Suppressor macrophage (primary cell): ENCODE results near the gene NR4A1.

Source experiments
- DNase-seq, 4 experiments: peaks; one replicate each; pipeline ENCODE4 v3.0.0-alpha.2; 2020 to 2022

NR4A1 gene

DNA sequence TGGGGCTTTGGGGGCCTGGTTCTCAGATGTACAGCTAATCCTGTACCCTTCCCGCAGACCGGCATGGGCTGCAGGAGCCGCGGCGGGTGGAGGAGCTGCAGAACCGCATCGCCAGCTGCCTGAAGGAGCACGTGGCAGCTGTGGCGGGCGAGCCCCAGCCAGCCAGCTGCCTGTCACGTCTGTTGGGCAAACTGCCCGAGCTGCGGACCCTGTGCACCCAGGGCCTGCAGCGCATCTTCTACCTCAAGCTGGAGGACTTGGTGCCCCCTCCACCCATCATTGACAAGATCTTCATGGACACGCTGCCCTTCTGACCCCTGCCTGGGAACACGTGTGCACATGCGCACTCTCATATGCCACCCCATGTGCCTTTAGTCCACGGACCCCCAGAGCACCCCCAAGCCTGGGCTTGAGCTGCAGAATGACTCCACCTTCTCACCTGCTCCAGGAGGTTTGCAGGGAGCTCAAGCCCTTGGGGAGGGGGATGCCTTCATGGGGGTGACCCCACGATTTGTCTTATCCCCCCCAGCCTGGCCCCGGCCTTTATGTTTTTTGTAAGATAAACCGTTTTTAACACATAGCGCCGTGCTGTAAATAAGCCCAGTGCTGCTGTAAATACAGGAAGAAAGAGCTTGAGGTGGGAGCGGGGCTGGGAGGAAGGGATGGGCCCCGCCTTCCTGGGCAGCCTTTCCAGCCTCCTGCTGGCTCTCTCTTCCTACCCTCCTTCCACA, 7.6 kb downstream of the NR4A1 start:
- no peak for DNase-seq

DNA sequence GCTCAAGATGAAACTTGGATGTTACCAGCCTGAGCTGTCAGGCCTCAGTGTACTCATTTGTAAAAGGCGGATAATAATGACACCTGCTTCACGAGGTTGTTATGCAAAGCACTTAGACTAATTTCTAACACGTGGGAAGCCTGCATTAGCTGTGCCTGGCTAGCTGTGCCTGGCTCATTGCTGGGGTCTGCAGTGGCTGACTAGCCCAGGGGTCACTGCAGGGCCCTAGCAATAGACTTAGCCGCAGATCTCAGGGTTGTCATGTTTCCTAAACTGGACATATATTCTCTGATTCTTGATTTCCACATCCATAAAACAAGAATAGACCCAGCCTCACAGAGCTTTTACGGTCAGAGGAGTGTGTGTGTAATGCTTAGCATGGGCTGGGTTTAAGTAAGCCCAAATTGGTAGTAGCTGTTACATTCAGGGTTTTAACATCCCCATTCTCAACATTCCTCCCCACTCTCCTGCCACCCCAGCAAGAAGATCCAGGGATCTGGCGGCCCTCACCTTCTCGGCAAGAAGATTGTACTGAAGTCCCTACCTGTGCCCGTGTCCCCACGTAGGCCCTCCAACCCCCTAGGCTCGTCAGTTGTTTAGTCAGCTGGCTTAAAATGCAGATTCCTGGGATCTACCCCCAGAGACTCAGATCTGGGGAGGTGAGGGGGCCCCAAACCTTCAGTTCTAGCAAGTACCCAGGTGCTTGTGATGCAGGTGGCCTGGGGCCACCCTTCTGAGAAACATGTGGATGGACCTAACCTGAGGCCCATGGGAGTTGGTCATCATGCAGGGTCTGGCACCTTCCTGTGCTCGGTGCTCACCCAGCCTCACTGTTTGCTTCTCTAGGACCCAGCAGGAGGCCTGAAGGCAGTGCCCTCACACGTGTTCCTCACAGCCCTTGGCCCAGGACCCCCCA, 8.6 kb downstream of the NR4A1 start:
- DNase-seq: peak in 1 of 4 experiments; percentile 21

DNA sequence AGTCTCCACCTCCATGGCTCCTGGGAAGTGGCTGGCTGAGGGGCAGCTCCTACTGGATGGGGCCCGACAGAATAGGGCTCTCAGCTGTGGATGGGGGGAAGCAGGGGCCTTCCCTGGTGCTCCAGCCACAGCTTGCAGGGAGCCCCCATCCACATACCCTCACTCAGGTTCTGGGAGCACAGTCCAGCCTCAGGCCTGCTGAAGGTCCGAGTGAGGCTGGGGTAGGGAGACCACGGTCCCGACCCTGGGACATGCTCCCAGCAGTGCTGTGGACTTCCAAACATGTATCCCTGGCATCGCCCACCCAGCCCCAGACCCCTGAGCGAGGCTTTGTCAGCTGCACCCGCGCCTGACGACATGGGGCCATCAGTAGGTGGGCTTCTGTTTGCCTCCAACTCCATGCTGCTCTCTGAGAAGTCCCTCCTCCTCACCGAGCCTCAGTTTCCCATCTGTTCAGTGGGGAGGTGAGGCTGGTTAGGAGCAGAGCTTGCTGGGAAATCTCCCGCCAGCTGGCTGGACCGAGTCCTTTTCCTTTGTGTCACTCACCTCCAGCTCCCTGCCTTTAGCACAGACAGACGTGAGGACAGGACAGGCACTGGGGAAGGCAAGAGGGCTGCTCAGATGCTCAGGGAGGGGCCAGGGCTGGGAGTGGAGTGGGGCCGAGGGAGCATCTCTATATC, 9.4 kb downstream of the NR4A1 start:
- DNase-seq: no peak

DNA sequence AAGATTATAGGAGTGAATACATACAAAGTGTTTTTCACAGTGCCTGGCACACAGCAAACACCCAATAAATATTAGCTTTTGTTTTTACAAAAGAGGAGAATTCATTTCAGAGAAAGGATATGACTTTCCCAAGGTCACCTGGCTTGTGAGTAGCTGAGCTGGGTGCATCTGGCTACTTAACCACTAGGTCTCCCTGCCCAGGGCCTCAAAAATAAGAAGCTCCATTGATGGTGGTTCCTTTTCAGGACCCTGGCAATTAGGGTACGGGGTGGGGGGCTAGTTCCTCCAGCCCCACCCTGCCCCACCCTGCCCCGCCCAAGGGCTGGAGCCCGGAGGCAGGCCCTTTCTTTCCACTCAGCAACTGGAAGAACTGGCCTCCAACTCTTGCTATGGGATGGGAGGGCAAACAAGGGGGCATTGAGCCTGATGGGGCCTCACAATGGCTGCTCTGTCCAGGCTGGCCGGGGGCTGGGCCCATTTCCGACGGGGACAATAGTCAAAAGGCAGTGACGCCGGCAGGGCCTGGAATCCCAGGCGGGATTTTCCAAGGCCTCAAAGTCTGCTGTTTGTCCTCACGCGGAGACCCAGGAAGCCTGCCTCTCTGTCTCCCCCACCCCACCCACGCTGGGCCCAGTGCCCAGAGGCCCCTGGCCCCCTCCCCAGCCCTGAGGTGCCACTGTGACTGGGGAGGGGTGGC, 10.4 kb downstream of the NR4A1 start:
- DNase-seq: no peak

DNA sequence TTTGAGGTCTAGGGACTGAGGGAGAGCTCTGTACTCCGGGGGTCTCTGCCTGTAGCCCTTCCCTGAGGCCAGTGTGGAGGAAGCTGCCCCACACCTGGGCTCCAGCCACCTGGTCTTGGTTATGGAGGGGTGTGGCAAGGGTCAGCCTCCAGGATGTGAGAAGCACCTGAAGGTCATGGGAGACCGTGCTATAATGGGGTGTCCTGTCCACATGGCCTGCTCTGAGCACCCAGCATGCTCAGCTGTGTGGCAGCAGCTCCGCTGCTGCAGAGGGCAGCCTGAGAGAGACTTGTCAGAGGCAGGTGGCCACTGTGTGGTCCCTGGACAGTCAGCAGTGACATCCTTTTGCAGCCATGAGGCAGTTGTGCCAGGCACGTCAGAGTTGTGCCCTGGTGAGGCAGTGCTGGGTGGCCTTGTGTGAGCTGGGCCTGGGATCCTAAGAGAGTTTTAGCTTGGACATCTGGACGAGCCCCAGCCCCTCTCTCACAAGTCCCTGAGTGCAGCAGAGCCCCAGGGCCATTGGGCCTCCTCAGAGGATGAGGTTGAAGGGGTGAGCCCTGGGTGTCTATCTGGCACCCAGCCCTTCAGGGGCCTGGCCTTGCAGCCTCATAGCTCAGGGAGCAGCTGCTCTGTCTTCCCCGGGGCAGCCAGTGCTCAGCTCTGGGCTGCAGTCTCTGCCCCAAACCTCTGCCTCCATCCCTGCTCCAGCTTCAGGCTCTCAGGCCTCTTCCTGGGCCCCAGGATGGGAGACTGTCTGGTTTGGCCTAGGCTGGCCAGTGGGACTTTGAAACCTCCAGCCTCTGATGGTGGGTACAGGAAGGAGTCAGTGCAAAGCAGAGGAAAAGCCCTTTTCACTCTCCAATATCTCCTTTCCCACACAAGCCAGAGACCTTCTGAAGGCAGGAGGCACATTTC, 11.2 kb downstream of the NR4A1 start:
- DNase-seq: no peak

DNA sequence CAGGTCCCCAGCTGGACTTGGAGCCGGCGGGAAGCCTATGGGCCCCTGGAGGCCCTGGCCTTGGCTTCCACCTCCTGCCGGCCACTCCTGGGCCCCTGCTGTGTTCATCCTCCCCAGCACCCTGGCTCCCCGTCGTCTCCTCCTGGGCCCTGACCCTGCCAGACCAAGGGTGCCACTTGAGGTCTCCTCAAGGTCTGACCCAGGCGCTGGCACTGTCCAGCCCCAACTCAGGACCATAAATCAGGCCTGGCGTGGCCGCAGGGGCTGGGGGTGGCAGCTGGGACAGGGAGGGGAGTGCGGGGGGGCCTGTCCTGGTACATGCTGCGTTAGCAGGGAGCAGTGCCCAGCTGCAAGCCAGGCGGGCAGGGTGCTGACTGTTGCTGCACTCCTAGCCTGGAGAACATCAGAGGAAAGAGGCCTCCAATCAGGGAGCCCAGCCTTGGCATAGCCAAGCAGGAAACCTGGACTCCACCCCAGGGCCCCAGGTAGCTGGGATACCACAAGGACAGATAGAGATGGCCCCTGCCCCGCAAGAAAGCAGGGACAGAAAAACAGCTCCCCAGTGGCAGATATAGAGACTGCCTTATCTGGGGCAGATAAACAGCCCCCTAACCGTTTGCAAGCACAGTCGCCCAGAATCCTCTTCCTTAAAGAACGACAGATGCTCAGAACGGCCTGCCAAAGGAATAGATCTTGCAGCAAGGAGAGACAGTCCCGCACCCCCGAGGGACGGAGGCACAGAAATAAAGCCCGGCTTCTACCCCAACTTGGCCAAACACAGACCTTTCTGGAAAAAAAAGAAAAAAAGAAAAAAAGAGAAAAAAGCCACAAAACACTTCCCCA, 12.1 kb downstream of the NR4A1 start:
- DNase-seq: no peak

DNA sequence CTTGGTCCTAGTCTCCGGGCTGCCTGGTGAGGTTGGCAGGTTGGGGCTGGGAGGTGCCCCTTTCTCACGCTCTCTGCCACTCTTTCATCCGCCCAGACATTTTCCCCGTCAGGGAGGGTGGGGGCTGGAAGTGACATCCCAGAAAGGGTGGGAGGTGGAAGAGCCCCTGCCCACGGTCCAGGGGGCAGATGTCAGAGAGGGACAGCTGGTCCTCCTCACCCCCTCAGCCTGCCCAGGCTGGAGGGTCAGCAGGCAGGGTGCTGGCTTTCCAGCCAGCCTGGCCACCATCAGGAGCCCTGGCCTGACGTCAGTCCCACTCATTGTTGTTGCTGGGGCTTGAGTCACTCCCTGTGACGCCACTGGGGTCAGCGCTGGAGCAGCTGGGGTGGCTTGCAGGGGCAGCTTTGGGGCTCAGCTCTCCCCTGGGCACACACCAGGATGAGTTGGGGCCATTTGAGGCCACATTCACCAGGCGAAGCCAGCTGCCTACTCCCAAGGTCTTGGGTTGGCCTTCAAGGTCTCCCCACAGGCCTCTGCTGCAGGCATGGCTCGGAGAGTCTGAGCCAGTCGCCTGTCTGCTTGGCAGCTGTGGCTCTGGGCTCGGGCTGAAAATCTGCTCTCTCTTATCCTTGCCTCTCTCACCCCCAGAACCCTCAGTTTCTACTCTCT, 12.9 kb downstream of the NR4A1 start:
- DNase-seq: no peak

DNA sequence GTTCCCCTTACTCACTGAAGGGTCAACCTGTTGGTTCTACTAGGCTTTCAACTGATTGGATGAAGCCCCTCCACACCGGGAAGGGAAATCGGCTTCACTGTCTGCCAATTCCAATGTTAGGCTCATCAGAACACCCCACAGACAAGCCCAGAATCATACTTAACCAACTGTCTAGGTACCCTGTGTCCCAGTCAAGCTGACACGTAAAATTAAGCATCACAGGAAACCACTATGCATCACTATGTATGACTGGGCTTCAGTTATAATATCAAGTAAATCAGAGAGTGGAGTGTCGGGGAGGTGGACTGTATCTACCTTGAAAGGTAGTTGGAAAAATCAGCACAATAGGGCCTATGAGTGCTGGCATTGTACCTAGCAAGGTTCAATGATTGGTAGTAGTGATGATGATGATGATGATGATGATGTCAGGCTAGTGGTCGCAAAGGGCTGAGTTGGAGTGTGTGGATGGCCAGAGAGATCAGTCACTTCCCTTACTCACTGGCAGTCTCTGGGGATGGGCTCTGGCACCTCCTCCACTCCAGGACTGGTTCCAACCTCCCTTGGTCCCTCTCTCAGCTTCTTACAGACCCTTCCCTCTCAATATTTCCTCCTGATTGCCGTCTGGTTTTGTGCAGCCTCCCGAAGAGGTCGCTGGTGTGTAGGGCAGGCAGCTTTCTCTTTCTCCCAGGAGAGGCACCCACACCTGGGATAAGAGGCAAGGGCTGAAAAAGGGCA, 15.3 kb downstream of the NR4A1 start:
- DNase-seq: no peak

DNA sequence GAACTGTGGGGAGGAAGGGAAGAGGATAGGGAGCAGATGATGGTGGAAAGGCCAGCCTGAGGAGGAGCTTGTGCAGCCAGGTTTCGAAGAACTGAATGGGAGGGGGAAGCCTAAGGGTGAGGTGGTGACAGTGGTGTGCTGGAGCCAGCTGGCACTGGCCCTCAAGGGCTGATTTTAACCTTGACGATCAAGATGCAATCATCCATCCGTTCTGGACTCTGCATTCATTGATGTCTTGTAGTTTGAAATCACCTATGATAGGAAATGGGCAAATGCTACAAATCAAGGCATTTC, 15.8 kb downstream of the NR4A1 start:
- DNase-seq: no peak

DNA sequence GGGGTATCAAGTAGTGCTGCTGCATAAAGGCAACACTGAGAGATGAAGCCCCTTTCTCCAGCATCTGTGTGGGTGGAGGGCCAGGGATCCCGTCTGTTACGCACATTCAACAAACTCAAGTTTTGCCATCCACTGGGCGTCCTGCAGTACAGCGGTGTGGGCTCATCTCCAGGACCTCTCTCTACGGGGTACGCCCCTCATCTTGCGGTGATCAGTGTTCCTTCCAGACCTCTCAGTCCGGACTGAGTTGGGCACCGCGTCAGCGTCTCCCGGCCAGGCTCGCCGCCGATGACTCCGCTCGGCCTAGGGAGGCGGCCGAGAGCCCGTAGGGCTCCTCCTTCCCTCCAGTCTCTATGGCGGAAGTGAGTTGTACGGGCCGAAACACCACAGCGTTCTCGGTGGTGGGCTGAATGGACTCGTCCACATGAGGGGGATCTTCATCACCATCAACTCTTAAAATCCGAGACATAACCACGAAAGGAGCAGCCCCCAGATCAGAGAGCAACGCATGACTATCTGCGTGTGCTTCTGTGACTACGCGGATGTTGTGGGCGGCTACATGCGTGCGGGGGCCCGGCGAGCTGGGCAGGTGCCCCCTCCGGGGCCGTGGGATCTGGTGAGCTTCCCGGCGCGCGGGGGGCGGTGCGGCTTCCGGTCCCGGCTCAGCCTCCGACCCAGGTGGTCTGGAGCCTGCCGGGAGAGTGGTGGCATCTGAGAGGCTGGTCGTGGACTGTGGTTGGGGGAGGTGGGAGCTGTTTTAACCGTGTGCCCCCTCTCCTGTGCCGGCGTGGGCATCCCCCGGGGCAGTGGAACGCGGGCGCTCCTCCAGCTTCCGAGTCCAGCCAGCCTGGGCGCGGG, 18.3 kb downstream of the NR4A1 start, which contains the start of gene ATG101:
TSS of gene ATG101 (plus strand) at position 652 of the 858 bp plus-strand sequence. CDS start 3,673 bp downstream, outside the sequence.
- DNase-seq: peak; percentile 94 to 97 (median 96)

DNA sequence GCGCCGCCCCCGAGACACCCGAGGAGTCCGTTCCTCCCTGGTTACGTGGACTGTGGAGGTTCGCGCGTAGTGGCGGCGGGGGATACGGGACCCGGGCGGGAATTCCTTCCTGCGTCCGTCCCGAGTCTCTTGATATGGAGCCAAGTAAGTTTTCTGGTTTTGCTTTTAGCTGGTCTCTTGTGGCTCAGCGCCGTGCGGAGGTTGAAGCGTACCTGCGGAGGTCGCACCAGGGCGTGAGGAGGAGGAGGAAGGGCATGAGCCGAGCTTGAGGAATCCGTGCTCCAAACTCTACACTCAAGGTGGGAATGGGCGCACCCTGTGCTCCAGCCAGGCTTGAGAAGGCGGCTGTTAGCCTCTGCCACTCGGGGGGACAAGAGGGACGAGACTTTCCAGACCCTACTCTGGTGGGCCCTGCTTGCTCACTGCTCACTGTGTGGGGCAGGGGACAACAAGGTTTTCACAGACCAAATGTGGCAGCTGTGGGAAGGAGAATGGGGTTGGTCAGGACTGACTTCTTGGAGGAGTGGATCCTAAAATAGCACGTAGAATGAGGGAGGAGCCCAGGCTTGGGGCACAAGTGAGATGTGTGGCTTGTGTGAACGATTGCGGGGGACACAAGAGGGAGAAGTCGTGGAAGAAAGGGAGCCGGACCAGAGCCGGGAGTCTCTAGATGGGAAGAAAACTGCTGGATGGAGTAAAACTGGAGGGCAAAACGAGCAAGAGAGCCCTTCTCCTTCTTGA, 19.1 kb downstream of the NR4A1 start:
- DNase-seq: peak in 1 of 4 experiments; percentile 24

DNA sequence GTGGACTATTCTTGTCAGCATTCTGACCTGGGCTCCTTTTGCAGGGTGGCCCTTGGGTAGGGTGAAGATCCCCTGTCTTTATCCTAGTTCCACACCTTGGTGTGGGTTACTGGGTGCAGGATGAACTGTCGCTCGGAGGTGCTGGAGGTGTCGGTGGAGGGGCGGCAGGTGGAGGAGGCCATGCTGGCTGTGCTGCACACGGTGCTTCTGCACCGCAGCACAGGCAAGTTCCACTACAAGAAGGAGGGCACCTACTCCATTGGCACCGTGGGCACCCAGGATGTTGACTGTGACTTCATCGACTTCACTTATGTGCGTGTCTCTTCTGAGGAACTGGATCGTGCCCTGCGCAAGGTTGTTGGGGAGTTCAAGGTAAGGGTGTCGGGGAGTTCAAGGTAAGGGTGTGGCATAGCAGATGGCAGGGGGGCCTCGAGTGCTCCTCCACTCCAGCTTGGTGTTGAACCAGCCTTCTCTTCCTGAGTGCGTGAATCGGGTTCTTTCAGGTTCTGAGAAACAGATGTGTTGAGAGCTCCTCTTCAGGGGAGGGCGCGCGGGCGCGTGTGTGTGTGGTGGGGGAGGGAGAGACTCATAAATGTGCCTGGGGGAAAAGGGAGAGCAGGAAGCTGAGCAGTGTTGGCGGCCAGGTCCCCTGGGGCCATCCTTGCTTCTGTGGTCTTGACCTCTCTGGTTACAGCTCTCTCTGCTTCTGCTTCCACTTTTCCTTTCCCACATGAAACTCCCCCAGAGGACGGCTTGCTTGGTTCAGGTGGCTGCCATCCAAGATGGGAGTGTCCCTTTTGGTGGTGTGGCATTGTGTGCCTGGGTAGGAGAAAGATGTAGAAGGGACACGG, 22.5 kb downstream of the NR4A1 start:
- no peak for DNase-seq

DNA sequence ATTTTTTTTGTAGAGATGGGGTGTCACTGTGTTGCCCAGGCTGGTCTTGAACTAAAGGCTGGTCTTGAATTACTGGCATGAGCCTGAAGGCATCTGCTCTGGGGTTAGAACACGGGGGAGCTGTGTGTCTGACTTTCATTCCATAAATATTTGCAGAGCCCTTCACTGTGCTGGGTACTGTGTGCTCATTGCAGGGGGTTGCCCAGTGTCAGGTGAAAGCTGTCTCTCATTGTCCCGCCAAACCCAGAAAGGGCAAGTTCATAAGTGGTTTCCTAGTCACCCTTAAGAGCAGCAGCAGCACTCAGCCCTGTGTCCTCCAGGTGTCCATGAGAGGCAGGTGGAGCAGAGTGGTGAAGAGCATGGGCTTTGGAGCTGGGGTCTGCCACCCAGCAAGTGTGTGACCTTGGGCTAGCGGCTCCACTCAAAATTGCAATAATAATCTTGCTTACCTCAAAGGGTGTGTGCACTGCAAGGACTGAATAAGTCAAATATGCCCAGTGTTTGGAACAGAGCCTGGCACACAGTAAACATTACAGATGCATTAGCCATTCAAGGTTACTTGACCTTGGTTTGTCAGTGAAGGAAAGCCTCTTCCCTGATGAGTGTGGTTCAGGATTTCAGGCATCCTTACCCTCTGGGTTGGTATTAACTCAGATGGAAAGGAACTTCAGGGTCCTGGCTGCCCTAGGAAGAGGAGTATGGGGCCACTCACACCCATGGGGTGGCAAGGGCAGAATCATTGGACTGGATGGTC, 23.9 kb downstream of the NR4A1 start:
- DNase-seq: no peak

DNA sequence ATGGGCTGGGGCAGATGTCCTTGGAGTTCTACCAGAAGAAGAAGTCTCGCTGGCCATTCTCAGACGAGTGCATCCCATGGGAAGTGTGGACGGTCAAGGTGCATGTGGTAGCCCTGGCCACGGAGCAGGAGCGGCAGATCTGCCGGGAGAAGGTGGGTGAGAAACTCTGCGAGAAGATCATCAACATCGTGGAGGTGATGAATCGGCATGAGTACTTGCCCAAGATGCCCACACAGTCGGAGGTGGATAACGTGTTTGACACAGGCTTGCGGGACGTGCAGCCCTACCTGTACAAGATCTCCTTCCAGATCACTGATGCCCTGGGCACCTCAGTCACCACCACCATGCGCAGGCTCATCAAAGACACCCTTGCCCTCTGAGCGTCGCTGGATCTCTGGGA, 25.6 kb downstream of the NR4A1 start:
- DNase-seq: no peak

DNA sequence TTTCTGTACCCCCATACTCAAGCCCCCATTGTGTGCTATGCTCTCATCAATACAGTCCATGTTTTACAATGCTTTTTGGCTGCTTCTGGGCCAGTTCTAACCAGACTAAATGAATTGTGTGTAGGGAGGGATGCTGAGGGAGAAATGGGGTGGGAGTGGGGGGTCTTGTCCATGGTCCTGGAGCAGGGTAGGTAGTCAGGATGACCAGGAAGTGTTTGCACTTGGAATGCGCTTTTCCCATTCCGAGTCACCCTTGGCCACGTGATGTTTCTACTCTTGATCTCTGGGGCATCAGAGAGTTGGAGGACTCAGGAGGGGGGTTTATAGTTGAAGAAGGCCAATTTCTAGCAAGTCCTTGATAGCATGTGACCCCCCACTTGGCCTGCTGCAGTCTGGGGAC, 27.0 kb downstream of the NR4A1 start:
- DNase-seq: no peak
